HG03025 (cell line): ENCODE measurements around the gene ADGRD1.

ENCODE experiments used
- ATAC-seq: cut with Tn5 transposase; IDR thresholded peaks from one replicate; pipeline ENCODE4 v1.9.1; 2021; ENCODE audit warnings: mild to moderate bottlenecking, moderate library complexity; ENCODE audit not compliant: unreplicated experiment, low FRiP score

The ADGRD1 gene

GRCh38 chr12:131038159-131038558 lies 84.5 kb downstream of the ADGRD1 start:
- ATAC-seq, result no peak

- no peak for ATAC-seq
These were observed 85.5 kb downstream of the ADGRD1 start for GRCh38 chr12:131038961-131039950.

GRCh38 chr12:131040491-131040890 lies 86.8 kb downstream of the ADGRD1 start:
- ATAC-seq, result no peak

- no peak for ATAC-seq
These were observed 87.7 kb downstream of the ADGRD1 start for GRCh38 chr12:131041216-131041967.

- no peak for ATAC-seq
These were observed 88.5 kb downstream of the ADGRD1 start for GRCh38 chr12:131041968-131042833.

GRCh38 chr12:131042834-131043245 lies 89.1 kb downstream of the ADGRD1 start:
- no peak for ATAC-seq

- ATAC-seq, result no peak
These were observed 89.7 kb downstream of the ADGRD1 start for GRCh38 chr12:131043401-131043871.

- no peak for ATAC-seq
These were observed 90.4 kb downstream of the ADGRD1 start for GRCh38 chr12:131044136-131044535.

GRCh38 chr12:131044760-131045381 lies 91.2 kb downstream of the ADGRD1 start:
- no peak for ATAC-seq

- ATAC-seq, result no peak
These were observed 92.2 kb downstream of the ADGRD1 start for GRCh38 chr12:131045705-131046460.

GRCh38 chr12:131046813-131047788 lies 93.4 kb downstream of the ADGRD1 start:
- ATAC-seq, result no peak

GRCh38 chr12:131047789-131048610 lies 94.3 kb downstream of the ADGRD1 start:
- ATAC-seq, result no peak

- no peak for ATAC-seq
These were observed 94.9 kb downstream of the ADGRD1 start for GRCh38 chr12:131048611-131048990.

GRCh38 chr12:131049002-131049401 lies 95.3 kb downstream of the ADGRD1 start:
- ATAC-seq, result no peak

GRCh38 chr12:131049549-131050339 lies 96.0 kb downstream of the ADGRD1 start:
- ATAC-seq, result no peak

GRCh38 chr12:131050463-131051154 lies 96.9 kb downstream of the ADGRD1 start:
- no peak for ATAC-seq
